GM18867 (cell line): ENCODE data around the gene PLXNB1.

Experiments used
- ATAC-seq: cut with Tn5 transposase; IDR thresholded peaks from one replicate; pipeline ENCODE4 v1.9.1; 2021; ENCODE audit warnings: mild to moderate bottlenecking, moderate library complexity; ENCODE audit not compliant: unreplicated experiment

The PLXNB1 gene

GRCh38 chr3:48371651-48372376 is 58.1 kb downstream of the PLXNB1 start, which contains the start of gene FBXW12:
Gene FBXW12 (plus strand): TSS chr3:48372219. CDS start chr3:48372768, 549 bp downstream.
- ATAC-seq, result no peak

- no peak for ATAC-seq
Observed at GRCh38 chr3:48370333-48370713, 59.6 kb downstream of the PLXNB1 start.

DNA sequence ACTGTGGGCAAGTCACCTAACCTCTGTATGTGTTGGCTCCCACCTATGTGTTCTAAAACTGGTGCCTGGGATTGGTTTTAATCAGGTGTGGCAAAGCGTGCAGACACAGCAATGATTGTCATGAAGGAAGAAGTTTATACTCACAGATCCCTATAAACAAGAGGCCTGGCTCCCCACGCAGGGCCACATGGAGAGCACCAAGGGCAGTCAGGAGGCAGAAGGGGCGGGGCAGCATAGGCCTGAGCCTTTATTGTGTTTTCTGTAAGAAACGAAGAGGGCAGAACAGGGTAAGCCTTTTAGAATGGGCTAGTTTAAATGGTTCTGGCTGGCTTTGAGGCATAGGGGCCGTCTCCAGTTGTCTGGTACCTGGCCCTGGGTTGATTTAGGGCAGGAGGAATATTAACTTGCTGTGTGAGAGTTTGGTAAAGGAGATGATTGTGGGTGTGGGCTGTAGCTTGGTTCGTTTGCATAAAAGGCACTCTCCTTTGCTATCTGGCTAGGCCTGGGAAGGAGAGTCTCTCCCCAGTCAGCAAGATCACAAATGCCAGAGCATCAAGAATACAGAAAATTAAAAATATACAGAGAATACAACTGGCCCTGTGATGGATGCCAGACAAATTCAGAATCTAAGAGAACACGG is 60.1 kb downstream of the PLXNB1 start:
- no peak for ATAC-seq

DNA sequence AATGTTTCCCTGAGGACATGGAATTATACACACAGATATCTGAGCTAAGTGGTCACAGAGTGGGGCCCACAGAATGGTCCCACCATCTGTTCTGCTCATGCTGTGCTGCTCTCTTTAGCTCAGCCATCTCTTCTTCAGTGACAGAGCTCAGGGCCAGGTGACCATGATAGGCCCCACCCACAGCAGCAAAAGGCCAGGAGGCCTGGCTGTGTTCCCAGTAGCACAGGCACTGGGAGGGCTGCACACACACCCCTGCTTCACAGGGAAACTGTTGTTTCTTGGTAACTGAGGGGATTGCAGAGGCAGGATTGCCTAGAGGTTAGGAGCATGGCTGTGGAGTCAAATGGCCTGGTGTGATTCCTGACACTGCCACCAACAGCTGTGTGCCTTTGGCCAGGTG is 62.7 kb downstream of the PLXNB1 start:
- no peak for ATAC-seq

DNA sequence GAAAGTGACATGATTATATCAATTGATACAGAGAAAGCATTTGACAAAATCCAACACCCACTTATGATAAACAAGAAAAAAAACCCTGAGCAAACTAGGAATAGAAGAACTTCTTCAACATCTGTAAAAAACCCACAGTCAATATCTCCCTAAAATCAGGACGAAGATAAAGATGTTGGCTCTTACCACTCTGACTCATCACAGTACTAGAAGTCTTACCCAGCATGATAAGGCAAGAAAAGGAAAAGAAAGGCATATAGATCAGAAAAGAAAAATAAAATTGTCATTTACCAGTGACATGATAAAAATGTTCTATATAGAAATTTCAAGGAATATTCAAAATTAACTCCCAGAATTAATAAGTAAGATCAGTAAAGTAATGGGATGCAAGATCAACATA is 65.0 kb downstream of the PLXNB1 start:
- no peak for ATAC-seq

GRCh38 chr3:48361928-48362327 is 68.0 kb downstream of the PLXNB1 start:
- ATAC-seq, result no peak

DNA sequence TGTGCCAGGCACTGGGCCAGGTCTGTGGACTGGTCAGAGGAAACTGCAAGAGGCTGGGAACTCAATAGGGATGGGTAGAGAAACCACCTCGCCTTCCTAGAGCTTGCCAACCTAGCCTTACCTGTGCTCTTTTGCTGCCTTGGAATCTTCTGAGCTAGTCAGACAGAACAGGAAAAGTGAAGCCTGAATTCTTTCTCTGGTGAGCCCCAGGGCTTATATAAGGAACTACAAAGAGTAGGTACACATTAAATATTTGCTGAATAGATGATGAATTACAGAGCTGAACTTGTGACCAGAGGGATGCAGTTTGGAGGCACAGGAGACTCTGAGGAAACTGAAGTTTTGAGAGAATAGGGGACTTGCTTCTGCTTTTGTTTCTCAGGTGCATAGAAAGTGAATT is 73.5 kb downstream of the PLXNB1 start:
- no peak for ATAC-seq

GRCh38 chr3:48353987-48354386 is 75.9 kb downstream of the PLXNB1 start:
- ATAC-seq, result no peak
